Spleen (tissue), 7 donors: ENCODE measurements around the gene SMC6.

Source experiments
- CTCF ChIP-seq, 11 experiments: fragments of 200-600 bp in 7 of 11; fragments of 450-650 bp in 4 of 11; sonication (generic) in 4 of 11; IDR thresholded peaks in 8 of 11; conservative IDR thresholded peaks in 3 of 11; 1 replicate in 7 of 11; 2 replicates in 4 of 11; pipeline versions ENCODE4 v1.4.0 to v1.8.0; 2016 to 2021; ENCODE audit warnings: antibody characterized with exemption in 11 of 11, inconsistent platforms in 4 of 11, mild to moderate bottlenecking in 1 of 11
- POLR2A ChIP-seq, 3 donors: fragments of 450-650 bp; IDR thresholded peaks; one replicate each; pipeline ENCODE4 v1.5.1; 2017; ENCODE audit warnings: antibody characterized with exemption in 3 of 3, mild to moderate bottlenecking in 1 of 3
- POLR2AphosphoS5 ChIP-seq, 3 donors: sonication (generic); formaldehyde crosslinking; IDR thresholded peaks; one replicate each; pipeline ENCODE4 v1.5.1; 2017; ENCODE audit warnings: antibody characterized with exemption in 3 of 3
- donor health status: DM: no; HTN: no; CAD: no; lungs with moderate emphysema.
- donor health status: DM: no; HTN: no; CAD: no.
- donor health status: DM: no; HTN: no; CAD: no.

GRCh38 chr2:17749753-17750438 lies 3.7 kb downstream of the SMC6 start:
- TF ChIP-seq CTCF (IDR thresholded peaks at IDR 0.05 in 8 of 11, conservative IDR thresholded peaks at IDR 0.05 in 3 of 11) (no peak), POLR2AphosphoS5 (IDR thresholded peaks at IDR 0.05) (no peak), POLR2A (IDR thresholded peaks at IDR 0.05) (no peak)
